Colonic mucosa (tissue), 4 donors: ENCODE measurements around the gene TCP11. TPM values are rescaled to one million over a fixed set of nuclear protein-coding genes. Genes with fewer than 3 reads are reported as not detected.

Experiments used
- DNase-seq: peaks from one replicate; pipeline ENCODE4 v3.0.0-alpha.2; 2020
- H3K27ac ChIP-seq: fragments of 200-600 bp; one replicate; pipeline ENCODE4 v1.8.0; 2021
- H3K27me3 ChIP-seq: fragments of 200-600 bp; one replicate; pipeline ENCODE4 v1.8.0; 2021
- H3K36me3 ChIP-seq: fragments of 200-600 bp; one replicate; pipeline ENCODE4 v1.8.0; 2021
- H3K4me1 ChIP-seq: fragments of 200-600 bp; one replicate; pipeline ENCODE4 v1.8.0; 2021; ENCODE audit warnings: mild to moderate bottlenecking
- H3K4me3 ChIP-seq: fragments of 200-600 bp; one replicate; pipeline ENCODE4 v1.8.0; 2021
- H3K9ac ChIP-seq, 2 donors: one replicate each; pipeline ENCODE4 v1.7.0; 2013; ENCODE audit warnings: control low read depth in 2 of 2, low read depth in 2 of 2, low read length in 2 of 2
- H3K9me3 ChIP-seq: fragments of 200-600 bp; one replicate; pipeline ENCODE4 v1.8.0; 2021
- intact Hi-C: fragments of 100-400 bp; cut with DNase I; formaldehyde crosslinking; loops from one replicate; pipeline ENCODE4 v1.14.1; 2022
- total RNA-seq, 2 donors: library from RNA; stranded (reverse); fragmentation: NEBNext Ultra II Directional in 1 of 2; extraction: Animal tissue kit (Norgen Biotek cat#: 25700) in 1 of 2; gene quantifications; one replicate each; pipeline ENCODE4 v1.2.1, GENCODE V29; 2021
- TF ChIP-seq, protein P1 (sequence below): fragments of 200-600 bp; IDR thresholded peaks from one replicate; pipeline ENCODE4 v1.8.0; 2022; ENCODE audit warnings: antibody characterized with exemption, mild to moderate bottlenecking
- donor health status: healthy.
- donor health status: DM: no; HTN: no; CAD: no.
- donor health status: DM: no; HTN: no; CAD: no.

The TCP11 gene
- total RNA-seq, 2 donors from 2014 or later: not detected

DNA sequence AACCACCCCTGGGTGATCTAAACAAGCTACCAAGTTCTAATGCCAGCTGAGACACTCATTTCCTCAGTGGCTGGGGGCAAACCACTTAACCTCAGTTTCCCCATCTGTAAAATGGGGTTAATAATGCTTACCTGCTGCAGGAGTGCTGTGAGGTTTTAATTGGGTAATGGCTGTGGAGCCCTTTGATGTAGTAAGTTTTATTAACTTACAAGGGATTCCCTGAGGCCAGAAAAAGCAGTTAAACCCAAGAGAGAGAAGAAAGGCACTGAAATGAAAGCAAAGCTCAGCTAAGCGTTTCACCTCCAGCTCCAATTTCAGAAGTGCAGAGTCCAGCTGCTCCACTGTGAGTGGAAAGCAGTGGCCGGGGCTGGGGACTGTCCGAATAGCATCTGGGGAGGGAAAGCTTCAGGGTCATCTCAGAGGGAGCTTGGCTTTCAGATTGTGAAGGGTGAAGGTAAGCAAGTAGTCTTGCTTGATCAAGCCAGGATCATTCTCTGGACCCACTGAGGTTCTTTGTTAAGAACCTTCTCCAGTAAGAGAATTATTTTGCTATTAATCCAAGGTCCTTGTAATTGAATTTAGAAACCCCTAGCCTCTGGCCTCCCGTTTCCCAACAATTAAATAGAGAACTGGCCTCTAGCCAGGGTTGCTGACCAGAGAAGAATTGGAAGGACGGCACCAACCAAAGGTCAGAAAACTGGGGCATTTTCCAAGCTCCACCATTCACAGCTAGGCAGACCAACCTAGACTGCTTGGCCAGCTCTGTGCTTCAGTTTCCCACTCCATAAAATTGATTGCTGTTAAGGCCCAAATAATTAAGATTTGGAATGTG lies 20.9 kb upstream of the TCP11 start:
- Histone ChIP-seq H3K36me3 (no peaks in the 10 kb centered on the region), H3K27ac (no peak overlapping the region), H3K9me3 (no peaks in the 10 kb centered on the region), H3K4me1 (peaks cover 14% of the 10 kb centered on the region), H3K9ac (no peak overlapping the region), H3K27me3 (no peaks in the 10 kb centered on the region), H3K4me3 (no peak overlapping the region)
- no peak for DNase-seq
- TF ChIP-seq, protein P1, sequence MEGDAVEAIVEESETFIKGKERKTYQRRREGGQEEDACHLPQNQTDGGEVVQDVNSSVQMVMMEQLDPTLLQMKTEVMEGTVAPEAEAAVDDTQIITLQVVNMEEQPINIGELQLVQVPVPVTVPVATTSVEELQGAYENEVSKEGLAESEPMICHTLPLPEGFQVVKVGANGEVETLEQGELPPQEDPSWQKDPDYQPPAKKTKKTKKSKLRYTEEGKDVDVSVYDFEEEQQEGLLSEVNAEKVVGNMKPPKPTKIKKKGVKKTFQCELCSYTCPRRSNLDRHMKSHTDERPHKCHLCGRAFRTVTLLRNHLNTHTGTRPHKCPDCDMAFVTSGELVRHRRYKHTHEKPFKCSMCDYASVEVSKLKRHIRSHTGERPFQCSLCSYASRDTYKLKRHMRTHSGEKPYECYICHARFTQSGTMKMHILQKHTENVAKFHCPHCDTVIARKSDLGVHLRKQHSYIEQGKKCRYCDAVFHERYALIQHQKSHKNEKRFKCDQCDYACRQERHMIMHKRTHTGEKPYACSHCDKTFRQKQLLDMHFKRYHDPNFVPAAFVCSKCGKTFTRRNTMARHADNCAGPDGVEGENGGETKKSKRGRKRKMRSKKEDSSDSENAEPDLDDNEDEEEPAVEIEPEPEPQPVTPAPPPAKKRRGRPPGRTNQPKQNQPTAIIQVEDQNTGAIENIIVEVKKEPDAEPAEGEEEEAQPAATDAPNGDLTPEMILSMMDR: no peak
- intact Hi-C loops: loop anchor here (5.0 kb wide), 1 partner anchor 40 kb away; no protein-coding TSS in a partner anchor

DNA sequence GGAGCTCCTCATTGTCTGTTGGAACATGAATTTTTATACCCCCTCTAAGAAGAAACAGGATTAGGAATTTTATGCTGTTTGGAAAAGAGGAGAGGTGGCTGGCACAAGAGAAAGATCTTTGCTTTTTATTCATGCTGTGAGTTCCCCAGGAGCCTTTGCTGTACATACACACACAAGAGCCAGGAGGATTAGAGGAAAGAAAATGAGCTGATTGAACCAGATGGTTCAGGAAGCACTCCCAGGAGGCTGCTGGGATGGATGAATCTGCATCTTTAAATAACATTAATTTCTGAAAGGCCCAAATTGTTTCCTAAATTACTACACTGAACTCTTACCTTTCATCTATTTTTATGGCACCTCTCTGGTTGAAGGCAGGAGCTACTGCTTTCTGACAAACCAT lies 20.1 kb upstream of the TCP11 start:
- H3K27ac ChIP-seq: no peak overlapping the region
- H3K9ac ChIP-seq: no peak overlapping the region
- no peaks in the 10 kb centered on the region for H3K36me3 ChIP-seq
- no peaks in the 10 kb centered on the region for H3K27me3 ChIP-seq
- TF ChIP-seq, protein P1: no peak
- no peak for DNase-seq
- H3K9me3 ChIP-seq: no peaks in the 10 kb centered on the region
- intact Hi-C loops: loop anchor here (5.0 kb wide), 1 partner anchor 41 kb away; no protein-coding TSS in a partner anchor
- no peak overlapping the region for H3K4me3 ChIP-seq
- H3K4me1 ChIP-seq: peaks cover 11% of the 10 kb centered on the region

DNA sequence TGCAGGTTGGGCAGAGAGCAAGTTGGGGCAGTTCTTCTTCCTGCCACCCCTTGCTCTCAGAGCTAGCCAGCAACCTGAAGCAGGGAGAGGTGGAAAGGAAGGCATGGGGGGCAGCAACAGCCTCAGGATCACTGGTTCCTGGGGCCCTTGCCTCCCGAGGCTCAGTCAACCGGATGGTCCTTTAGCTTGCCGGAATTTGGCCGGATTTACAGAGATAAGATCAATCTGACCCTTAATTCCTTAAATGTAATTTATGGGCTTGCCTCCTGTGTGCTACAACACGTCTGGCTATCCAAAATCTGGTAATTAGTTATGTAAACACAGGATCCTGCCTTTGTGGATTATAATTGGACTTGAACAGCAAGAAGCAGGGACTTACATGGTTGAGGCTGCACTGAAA lies 19.5 kb upstream of the TCP11 start:
- TF ChIP-seq, protein P1: no peak
- intact Hi-C loops: loop anchor here (5.0 kb wide), 1 partner anchor 42 kb away; no protein-coding TSS in a partner anchor
- no peaks in the 10 kb centered on the region for H3K36me3 ChIP-seq
- no peak overlapping the region for H3K9ac ChIP-seq
- no peak overlapping the region for H3K27ac ChIP-seq
- no peaks in the 10 kb centered on the region for H3K9me3 ChIP-seq
- no peak for DNase-seq
- H3K27me3 ChIP-seq: no peaks in the 10 kb centered on the region
- H3K4me1 ChIP-seq: peaks cover 7% of the 10 kb centered on the region
- no peak overlapping the region for H3K4me3 ChIP-seq

DNA sequence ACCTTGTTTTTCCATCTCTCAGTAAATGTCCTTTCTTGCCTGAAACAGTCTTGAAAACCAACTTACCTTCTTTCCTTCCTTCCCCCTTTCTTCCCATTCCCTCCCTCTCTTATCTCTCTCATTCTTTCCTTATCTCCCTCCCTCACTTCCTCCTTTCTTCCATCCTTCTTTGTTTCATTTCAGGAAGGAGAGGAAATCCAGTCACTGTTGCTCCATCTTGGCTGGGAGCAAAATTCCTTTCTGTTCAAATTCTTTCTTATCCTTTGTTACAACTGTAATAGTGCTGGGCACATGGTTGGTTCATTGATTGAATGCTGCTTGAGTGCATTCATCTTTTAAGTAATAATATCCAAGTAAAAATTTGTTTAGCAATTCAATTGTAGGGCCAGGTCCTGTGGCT lies 17.4 kb upstream of the TCP11 start:
- Histone ChIP-seq H3K36me3 (no peaks in the 10 kb centered on the region), H3K27ac (no peak overlapping the region), H3K9ac (no peak overlapping the region), H3K27me3 (no peaks in the 10 kb centered on the region), H3K4me1 (no peaks in the 10 kb centered on the region), H3K4me3 (no peak overlapping the region), H3K9me3 (no peaks in the 10 kb centered on the region)
- intact Hi-C loops: no loop called here
- no peak for DNase-seq
- TF ChIP-seq, protein P1: no peak

DNA sequence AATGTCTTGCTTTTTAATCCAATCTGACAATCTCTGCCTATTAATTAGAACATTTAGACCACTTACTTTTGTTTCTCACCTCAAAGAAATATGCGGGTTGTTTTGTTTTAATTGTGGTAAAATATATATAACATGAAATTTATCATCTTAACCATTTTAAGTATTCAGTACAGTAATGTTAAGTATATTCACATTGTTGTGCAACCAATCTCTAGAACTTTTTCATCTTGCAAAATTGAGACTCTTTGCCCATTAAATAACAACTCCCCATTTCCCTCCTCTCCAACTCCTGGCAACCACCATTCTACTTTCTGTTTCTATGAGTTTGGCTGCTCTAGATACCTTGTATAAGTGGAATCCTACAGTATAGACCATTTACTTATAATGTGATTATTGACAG lies 13.8 kb upstream of the TCP11 start:
- H3K9me3 ChIP-seq: no peaks in the 10 kb centered on the region
- no peak overlapping the region for H3K27ac ChIP-seq
- no peak overlapping the region for H3K4me3 ChIP-seq
- intact Hi-C loops: no loop called here
- H3K27me3 ChIP-seq: no peaks in the 10 kb centered on the region
- no peak overlapping the region for H3K9ac ChIP-seq
- TF ChIP-seq, protein P1: no peak
- H3K36me3 ChIP-seq: no peaks in the 10 kb centered on the region
- H3K4me1 ChIP-seq: no peaks in the 10 kb centered on the region
- DNase-seq: no peak
